HG02884 (cell line): ENCODE measurements around the gene IL1RAPL1.

ENCODE experiments used
- ATAC-seq: cut with Tn5 transposase; IDR thresholded peaks from one replicate; pipeline ENCODE4 v1.9.1; 2021; ENCODE audit warnings: mild to moderate bottlenecking, moderate library complexity; ENCODE audit not compliant: unreplicated experiment

IL1RAPL1 gene

GRCh38 chrX:29858714-29859113, 1271.5 kb downstream of the IL1RAPL1 start:
- ATAC-seq: no peak

GRCh38 chrX:29862126-29862677, 1275.0 kb downstream of the IL1RAPL1 start:
- no peak for ATAC-seq

GRCh38 chrX:29867971-29868370, 1280.7 kb downstream of the IL1RAPL1 start:
- no peak for ATAC-seq

GRCh38 chrX:29869837-29870236, 1282.6 kb downstream of the IL1RAPL1 start:
- no peak for ATAC-seq

- ATAC-seq: peak; percentile 84
These were observed 1283.4 kb downstream of the IL1RAPL1 start for GRCh38 chrX:29870608-29871007.

- no peak for ATAC-seq
These were observed 1285.6 kb downstream of the IL1RAPL1 start for GRCh38 chrX:29872831-29873230.

- no peak for ATAC-seq
These were observed 1289.5 kb downstream of the IL1RAPL1 start for GRCh38 chrX:29876733-29877132.

GRCh38 chrX:29880977-29881376, 1293.7 kb downstream of the IL1RAPL1 start:
- no peak for ATAC-seq

- ATAC-seq: no peak
These were observed 1302.8 kb downstream of the IL1RAPL1 start for GRCh38 chrX:29890004-29890403.

- ATAC-seq: peak; percentile 85
These were observed 1303.5 kb downstream of the IL1RAPL1 start for GRCh38 chrX:29890646-29891200.

GRCh38 chrX:29902004-29902403, 1314.8 kb downstream of the IL1RAPL1 start:
- no peak for ATAC-seq

GRCh38 chrX:29903360-29903759, 1316.1 kb downstream of the IL1RAPL1 start:
- ATAC-seq: no peak

- ATAC-seq: no peak
These were observed 1324.4 kb downstream of the IL1RAPL1 start for GRCh38 chrX:29911673-29912072.

GRCh38 chrX:29913647-29914046, 1326.4 kb downstream of the IL1RAPL1 start:
- ATAC-seq: no peak

GRCh38 chrX:29922607-29923006, 1335.4 kb downstream of the IL1RAPL1 start:
- no peak for ATAC-seq

- no peak for ATAC-seq
These were observed 1338.8 kb downstream of the IL1RAPL1 start for GRCh38 chrX:29926056-29926455.

- no peak for ATAC-seq
These were observed 1339.4 kb downstream of the IL1RAPL1 start for GRCh38 chrX:29926659-29927058.

- ATAC-seq: no peak
These were observed 1348.2 kb downstream of the IL1RAPL1 start for GRCh38 chrX:29935455-29935854.

GRCh38 chrX:29940750-29941149, 1353.5 kb downstream of the IL1RAPL1 start:
- ATAC-seq: no peak

GRCh38 chrX:29941287-29941686, 1354.0 kb downstream of the IL1RAPL1 start:
- no peak for ATAC-seq

GRCh38 chrX:29947225-29947624, 1360.0 kb downstream of the IL1RAPL1 start:
- no peak for ATAC-seq

GRCh38 chrX:29948653-29949052, 1361.4 kb downstream of the IL1RAPL1 start:
- ATAC-seq: no peak

- ATAC-seq: no peak
These were observed 1364.8 kb downstream of the IL1RAPL1 start for GRCh38 chrX:29952016-29952415.
